Measurements from ENCODE around the gene MICB.
"Not testable (repeated sequence)": the region's sequence is repeated elsewhere in the genome, so short reads cannot be mapped to it uniquely, and the experiment has no call there.

GRCh38 chr6:31459864-31460263 is 38.1 kb upstream of the MICB start:
- TF ChIP-seq POLR2AphosphoS5, CTCF (IDR thresholded peaks at IDR 0.05): not testable (repeated sequence)
